Natural killer cell (primary cell): ENCODE results near the gene CARS1. TPM values are rescaled to one million over a fixed set of nuclear protein-coding genes. Genes with fewer than 3 reads are reported as not detected.

Experiments
- ATAC-seq, 3 donors: fragments of 150-1000 bp in 2 of 3; fragments of 200-7000 bp in 1 of 3; cut with Tn5 transposase; 1 replicate in 1 of 3; 2 replicates in 2 of 3; pipeline ENCODE4 v1.10.0; 2021; ENCODE audit warnings: mild to moderate bottlenecking in 2 of 3, moderate library complexity in 2 of 3
- DNase-seq, 2 donors: peaks; one replicate each; pipeline versions ENCODE4 v3.0.0 to v3.0.0-alpha.2; 2013 to 2021; ENCODE audit warnings: mixed read lengths in 1 of 2
- H3K27ac ChIP-seq: one replicate; pipeline ENCODE4 v1.5.1; 2013; ENCODE audit warnings: mild to moderate bottlenecking, low read length
- H3K27me3 ChIP-seq: one replicate; pipeline ENCODE4 v1.6.1; 2013; ENCODE audit warnings: low read length; ENCODE audit not compliant: control insufficient read depth, insufficient read depth
- H3K36me3 ChIP-seq: one replicate; pipeline ENCODE4 v1.6.1; 2013; ENCODE audit warnings: low read length; ENCODE audit not compliant: control insufficient read depth, insufficient read depth
- H3K4me1 ChIP-seq: one replicate; pipeline ENCODE4 v1.6.1; 2013; ENCODE audit warnings: low read length; ENCODE audit not compliant: control insufficient read depth, insufficient read depth
- H3K4me3 ChIP-seq: one replicate; pipeline ENCODE4 v1.5.1; 2013; ENCODE audit warnings: low read length
- H3K9me3 ChIP-seq: one replicate; pipeline ENCODE4 v1.6.1; 2013; ENCODE audit warnings: low read length; ENCODE audit not compliant: control insufficient read depth, insufficient read depth
- H3K27ac Mint-ChIP-seq, 2 donors: one replicate each; pipeline ENCODE4 v1.8.0; 2022; ENCODE audit warnings: mild to moderate bottlenecking in 2 of 2, mixed read lengths in 2 of 2, moderate library complexity in 1 of 2
- H3K27me3 Mint-ChIP-seq, 2 donors: one replicate each; pipeline ENCODE4 v1.8.0; 2022; ENCODE audit warnings: low read depth in 2 of 2, mixed read lengths in 2 of 2
- H3K36me3 Mint-ChIP-seq: one replicate; pipeline ENCODE4 v1.8.0; 2022; ENCODE audit warnings: mixed read lengths
- H3K4me1 Mint-ChIP-seq, 2 donors: one replicate each; pipeline ENCODE4 v1.8.0; 2022; ENCODE audit warnings: mixed read lengths in 2 of 2
- H3K4me3 Mint-ChIP-seq: one replicate; pipeline ENCODE4 v1.8.0; 2022; ENCODE audit warnings: mild to moderate bottlenecking, moderate library complexity, mixed read lengths
- H3K9me3 Mint-ChIP-seq, 2 donors: one replicate each; pipeline ENCODE4 v1.8.0; 2022; ENCODE audit warnings: mixed read lengths in 2 of 2
- WGBS: methylation state at CpG from one replicate; pipeline ENCODE4 v1.1.7; 2013; ENCODE audit warnings: missing lambda C conversion rate; ENCODE audit not compliant: insufficient coverage; 5-methylcytosine and 5-hydroxymethylcytosine counted together
- intact Hi-C: fragments of 100-400 bp; cut with micrococcal nuclease; formaldehyde crosslinking; loops from one replicate; pipeline ENCODE4 v1.14.2; 2022
- total RNA-seq, 4 donors: library from RNA; stranded (reverse); fragments of 120-200 nt in 1 of 4; gene quantifications; one replicate each; pipeline versions ENCODE4 v1.2.3 to v1.2.4, GENCODE V29; 2013 to 2022
- TF ChIP-seq, protein P1 (sequence below): fragments of 200-600 bp; IDR thresholded peaks from one replicate; pipeline ENCODE4 v1.8.0; 2022; ENCODE audit warnings: antibody characterized with exemption

CARS1 gene
- total RNA-seq, 3 donors from 2014 or later (not counting 1 experiment from before 2014, with no cell fraction given): 47.9 to 51.3 (median 50.3) TPM

DNA sequence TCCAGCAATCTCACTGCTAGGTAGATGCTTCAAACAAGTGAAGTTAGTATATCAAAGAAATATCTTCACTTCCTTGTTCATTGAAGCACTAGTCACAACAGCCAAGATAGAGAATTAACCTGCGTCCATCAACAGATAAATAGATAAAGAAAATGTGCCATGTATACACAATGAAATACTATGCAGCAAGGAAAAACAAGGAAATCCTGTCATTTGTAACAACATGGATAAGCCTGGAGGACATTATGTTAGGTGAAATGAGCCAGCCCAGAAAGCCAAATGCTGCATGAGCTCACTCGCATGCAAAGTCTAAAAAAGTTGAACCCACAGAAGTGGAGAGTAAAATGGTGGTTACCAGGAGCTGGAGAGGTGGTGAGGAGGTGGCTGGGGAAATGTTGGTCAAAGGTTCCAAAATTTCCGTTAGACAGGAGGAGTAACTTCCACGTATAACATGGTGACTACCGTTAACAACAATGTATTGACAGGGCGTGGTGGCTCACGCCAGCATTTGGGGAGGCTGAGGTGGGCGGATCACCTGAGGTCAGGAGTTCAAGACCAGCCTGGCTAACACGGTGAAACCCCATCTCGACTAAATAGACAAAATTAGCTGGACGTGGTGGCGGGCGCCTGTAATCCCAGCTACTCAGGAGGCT is 23.6 kb upstream of the CARS1 start:
- H3K36me3 Mint-ChIP-seq: no peaks in the 10 kb centered on the region
- no peaks in the 10 kb centered on the region for H3K9me3 Mint-ChIP-seq
- DNase-seq (no peak), ATAC-seq (no peak)
- H3K4me1 ChIP-seq: no peaks in the 10 kb centered on the region
- H3K9me3 ChIP-seq: no peaks in the 10 kb centered on the region
- H3K36me3 ChIP-seq: no peaks in the 10 kb centered on the region
- TF ChIP-seq, protein P1, sequence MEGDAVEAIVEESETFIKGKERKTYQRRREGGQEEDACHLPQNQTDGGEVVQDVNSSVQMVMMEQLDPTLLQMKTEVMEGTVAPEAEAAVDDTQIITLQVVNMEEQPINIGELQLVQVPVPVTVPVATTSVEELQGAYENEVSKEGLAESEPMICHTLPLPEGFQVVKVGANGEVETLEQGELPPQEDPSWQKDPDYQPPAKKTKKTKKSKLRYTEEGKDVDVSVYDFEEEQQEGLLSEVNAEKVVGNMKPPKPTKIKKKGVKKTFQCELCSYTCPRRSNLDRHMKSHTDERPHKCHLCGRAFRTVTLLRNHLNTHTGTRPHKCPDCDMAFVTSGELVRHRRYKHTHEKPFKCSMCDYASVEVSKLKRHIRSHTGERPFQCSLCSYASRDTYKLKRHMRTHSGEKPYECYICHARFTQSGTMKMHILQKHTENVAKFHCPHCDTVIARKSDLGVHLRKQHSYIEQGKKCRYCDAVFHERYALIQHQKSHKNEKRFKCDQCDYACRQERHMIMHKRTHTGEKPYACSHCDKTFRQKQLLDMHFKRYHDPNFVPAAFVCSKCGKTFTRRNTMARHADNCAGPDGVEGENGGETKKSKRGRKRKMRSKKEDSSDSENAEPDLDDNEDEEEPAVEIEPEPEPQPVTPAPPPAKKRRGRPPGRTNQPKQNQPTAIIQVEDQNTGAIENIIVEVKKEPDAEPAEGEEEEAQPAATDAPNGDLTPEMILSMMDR: no peak
- 90% methylated on average over 12 of the region's 13 CpGs for WGBS
- H3K27ac Mint-ChIP-seq: no peak overlapping the region
- intact Hi-C loops: no loop called here
- H3K27me3 ChIP-seq: no peaks in the 10 kb centered on the region
- H3K27ac ChIP-seq: no peak overlapping the region
- no peak overlapping the region for H3K4me3 Mint-ChIP-seq
- peaks cover 0 to 6% of the 10 kb centered on the region in 2 donors for H3K27me3 Mint-ChIP-seq
- peaks cover 0 to 5% of the 10 kb centered on the region in 2 donors for H3K4me1 Mint-ChIP-seq
- no peak overlapping the region for H3K4me3 ChIP-seq

DNA sequence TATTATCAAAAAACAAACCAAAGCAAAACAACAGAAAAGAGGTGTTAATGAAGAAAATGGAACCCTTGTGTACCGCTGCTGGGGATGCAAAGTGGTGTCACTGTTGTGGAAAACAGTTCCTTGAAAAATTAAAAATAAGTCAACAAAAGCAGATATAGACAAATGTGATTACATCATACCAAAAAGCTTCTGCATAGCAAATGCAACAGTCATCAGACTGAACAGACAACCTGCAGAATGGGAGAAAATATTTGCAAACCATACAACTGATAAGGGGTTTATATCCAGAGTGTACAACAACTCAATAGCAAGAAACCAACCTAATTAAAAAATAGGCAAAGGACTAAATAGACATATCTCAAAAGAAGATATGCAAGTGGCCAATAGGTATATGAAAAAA is 22.9 kb upstream of the CARS1 start:
- 100% methylated on average over 1 of the region's 1 CpG for WGBS
- Histone ChIP-seq H3K9me3 (no peaks in the 10 kb centered on the region), H3K4me3 (no peak overlapping the region), H3K27me3 (no peaks in the 10 kb centered on the region), H3K27ac (no peak overlapping the region), H3K4me1 (no peaks in the 10 kb centered on the region), H3K36me3 (no peaks in the 10 kb centered on the region)
- H3K36me3 Mint-ChIP-seq: no peaks in the 10 kb centered on the region
- intact Hi-C loops: no loop called here
- H3K4me1 Mint-ChIP-seq: no peaks in the 10 kb centered on the region
- ATAC-seq (no peak), DNase-seq (no peak)
- no peaks in the 10 kb centered on the region for H3K9me3 Mint-ChIP-seq
- H3K27ac Mint-ChIP-seq: no peak overlapping the region
- H3K27me3 Mint-ChIP-seq: peaks cover 0 to 6% of the 10 kb centered on the region in 2 donors
- TF ChIP-seq, protein P1: no peak
- H3K4me3 Mint-ChIP-seq: no peak overlapping the region

DNA sequence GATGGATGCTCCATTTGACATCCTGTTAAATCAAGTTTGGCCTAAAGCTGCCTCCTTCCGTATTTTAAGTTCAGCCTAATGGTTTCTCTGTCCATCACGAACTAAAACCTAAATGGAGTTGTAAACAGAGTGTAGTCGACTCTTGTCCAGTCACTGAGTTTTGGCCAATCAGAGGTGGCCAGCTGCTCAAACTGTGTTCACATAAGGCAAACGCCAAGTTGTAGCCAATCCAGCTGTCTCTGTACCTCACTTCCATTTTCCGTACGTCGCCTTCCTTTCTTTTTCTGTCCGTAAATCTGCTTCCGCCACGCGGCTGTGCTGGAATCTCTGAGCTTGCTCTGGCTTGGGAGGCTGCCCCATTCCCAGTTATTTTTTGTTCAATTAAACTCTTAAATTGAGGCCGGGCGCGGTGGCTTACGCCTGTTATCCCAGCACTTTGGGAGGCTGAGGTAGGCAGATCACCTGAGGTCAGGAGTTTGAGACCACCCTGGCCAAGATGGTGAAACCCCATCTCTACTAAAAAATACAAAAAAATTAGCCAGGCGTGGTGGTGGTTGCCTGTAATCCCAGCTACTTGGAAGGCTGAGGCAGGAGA is 20.7 kb upstream of the CARS1 start:
- no peaks in the 10 kb centered on the region for H3K4me1 Mint-ChIP-seq
- H3K27me3 ChIP-seq: no peaks in the 10 kb centered on the region
- ATAC-seq (no peak), DNase-seq (no peak)
- TF ChIP-seq, protein P1: no peak
- intact Hi-C loops: no loop called here
- no peaks in the 10 kb centered on the region for H3K9me3 Mint-ChIP-seq
- no peaks in the 10 kb centered on the region for H3K36me3 ChIP-seq
- H3K27me3 Mint-ChIP-seq: peaks cover 0 to 10% of the 10 kb centered on the region in 2 donors
- no peak overlapping the region for H3K4me3 ChIP-seq
- 82% methylated on average over 16 of the region's 16 CpGs for WGBS
- H3K36me3 Mint-ChIP-seq: no peaks in the 10 kb centered on the region
- no peak overlapping the region for H3K27ac ChIP-seq
- H3K4me1 ChIP-seq: no peaks in the 10 kb centered on the region
- H3K27ac Mint-ChIP-seq: no peak overlapping the region
- no peak overlapping the region for H3K4me3 Mint-ChIP-seq
- H3K9me3 ChIP-seq: no peaks in the 10 kb centered on the region
